Fibroblast of skin of left quadriceps (primary cell): ENCODE measurements around the gene ERGIC3.

Experiments used
- DNase-seq, 2 experiments: peaks; one replicate each; pipeline ENCODE4 v3.0.0-alpha.2; 2013; ENCODE audit warnings: low read depth in 2 of 2

Gene ERGIC3

DNA sequence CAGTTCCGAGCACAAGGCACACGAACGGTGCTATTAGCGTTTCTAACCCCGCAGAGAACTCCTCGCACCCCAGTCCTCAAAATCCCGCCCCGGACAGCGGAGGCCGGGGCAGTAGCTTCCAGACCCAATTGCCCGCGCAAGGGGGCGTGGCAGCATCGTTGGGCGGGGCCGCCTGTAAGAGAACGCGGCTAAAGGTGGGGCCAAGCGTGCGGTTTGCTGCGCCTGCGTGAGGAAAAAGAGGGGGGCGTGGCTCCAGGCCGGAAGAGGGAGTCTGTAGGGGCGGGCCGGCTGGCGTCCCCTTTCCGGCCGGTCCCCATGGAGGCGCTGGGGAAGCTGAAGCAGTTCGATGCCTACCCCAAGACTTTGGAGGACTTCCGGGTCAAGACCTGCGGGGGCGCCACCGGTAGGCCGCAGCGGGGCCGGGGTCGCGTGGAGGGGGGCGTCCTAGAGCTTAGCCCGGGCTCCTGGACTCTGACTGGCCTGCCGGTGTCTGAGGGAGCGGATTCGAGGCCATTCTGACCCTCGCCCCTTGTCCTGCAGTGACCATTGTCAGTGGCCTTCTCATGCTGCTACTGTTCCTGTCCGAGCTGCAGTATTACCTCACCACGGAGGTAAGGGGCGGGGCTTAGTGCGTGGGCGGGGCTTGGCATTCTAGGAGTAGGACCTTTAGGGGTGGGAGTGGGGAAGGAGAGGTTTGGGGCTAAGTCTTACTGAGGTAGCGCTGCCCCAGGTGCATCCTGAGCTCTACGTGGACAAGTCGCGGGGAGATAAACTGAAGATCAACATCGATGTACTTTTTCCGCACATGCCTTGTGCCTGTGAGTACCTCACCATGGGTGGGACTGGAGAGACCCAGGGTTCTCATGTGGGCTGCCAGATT lies at the start of gene ERGIC3:
TSS of gene ERGIC3 (plus strand) at position 296 of the 880 bp plus-strand sequence. CDS start at position 316, 20 bp downstream.
- DNase-seq = peak; percentile 87 to 90

- DNase-seq = no peak
Measured at GRCh38 chr20:35492352-35492751, 49.5 kb upstream of the ERGIC3 start.

DNA sequence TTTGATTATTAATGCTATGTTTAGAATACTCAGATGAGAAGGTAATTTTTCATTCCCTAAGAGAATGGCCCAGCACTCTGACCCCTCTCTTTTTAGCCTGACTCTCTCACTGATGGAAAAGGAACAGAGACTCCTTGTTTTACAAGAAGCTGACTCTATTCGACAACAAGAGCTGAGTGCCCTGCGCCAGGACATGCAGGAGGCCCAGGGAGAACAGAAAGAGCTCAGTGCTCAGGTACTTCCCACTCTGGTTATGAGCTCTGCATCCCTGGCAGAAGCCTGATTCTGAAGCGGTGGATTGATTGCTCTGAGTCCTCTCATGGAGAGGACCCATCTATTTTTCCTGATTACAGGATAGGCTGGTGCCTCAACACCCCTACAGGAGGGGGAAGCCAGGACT lies 45.4 kb upstream of the ERGIC3 start:
- DNase-seq = no peak

DNA sequence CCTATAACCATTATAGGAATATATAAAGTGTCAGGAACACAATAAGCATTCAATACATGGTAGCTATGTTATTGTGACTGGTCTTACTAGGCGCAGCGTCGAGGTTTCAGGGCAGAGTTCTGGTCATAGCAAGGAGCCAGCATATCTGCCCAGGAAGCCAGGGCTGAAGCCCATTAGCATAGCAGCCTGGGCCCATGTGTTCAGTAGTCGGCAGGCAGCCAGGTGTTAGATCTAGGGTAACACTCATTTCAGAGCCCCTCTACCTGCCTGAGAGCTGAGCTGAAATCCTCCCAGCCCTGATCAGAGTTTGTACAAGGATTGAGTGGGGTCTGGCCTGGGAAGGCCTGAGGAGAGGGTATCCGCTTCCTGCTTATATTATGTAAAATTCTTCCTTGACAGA lies 44.6 kb upstream of the ERGIC3 start:
- no peak for DNase-seq

DNA sequence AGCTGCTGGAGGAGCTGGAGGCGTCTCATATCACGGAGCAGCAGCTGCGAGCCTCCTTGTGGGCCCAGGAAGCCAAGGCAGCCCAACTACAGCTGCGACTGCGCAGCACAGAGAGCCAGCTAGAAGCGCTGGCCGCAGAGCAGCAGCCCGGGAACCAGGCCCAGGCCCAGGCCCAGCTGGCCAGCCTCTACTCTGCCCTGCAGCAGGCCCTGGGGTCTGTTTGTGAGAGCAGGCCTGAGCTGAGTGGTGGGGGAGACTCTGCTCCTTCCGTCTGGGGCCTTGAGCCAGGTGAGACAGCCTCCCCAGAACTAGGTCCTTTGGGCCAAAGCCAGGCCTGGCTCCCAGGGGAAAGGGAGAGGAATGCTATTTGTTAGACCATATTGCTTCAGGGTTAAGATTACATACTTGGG lies 44.1 kb upstream of the ERGIC3 start:
- no peak for DNase-seq

- DNase-seq = no peak
Measured at GRCh38 chr20:35499271-35499670, 42.6 kb upstream of the ERGIC3 start.

DNA sequence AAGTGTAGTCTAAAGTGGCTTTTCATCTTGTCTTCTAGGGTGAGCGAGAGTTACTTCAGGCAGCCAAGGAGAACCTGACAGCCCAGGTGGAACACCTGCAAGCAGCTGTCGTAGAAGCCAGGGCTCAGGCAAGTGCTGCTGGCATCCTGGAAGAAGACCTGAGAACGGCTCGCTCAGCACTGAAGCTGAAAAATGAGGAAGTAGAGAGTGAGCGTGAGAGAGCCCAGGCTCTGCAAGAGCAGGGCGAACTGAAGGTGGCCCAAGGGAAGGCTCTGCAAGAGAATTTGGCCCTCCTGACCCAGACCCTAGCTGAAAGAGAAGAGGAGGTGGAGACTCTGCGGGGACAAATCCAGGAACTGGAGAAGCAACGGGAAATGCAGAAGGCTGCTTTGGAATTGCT lies 39.5 kb upstream of the ERGIC3 start:
- no peak for DNase-seq

GRCh38 chr20:35503281-35503680 lies 38.6 kb upstream of the ERGIC3 start:
- no peak for DNase-seq

GRCh38 chr20:35503841-35504561 lies 37.9 kb upstream of the ERGIC3 start:
- DNase-seq = no peak

DNA sequence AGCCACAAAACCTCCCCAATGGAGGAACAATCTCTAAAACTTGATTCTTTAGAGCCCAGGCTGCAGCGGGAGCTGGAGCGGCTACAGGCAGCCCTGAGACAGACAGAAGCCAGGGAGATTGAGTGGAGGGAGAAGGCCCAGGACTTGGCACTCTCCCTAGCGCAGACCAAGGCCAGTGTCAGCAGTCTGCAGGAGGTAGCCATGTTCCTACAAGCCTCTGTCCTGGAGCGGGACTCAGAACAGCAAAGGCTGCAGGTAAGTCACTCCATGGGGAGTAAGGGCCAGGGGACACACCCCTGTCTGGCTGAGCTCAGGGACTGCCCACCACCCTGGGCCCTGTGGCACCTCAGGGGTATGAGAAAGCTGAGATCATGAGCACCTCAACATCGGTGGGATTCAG lies 37.1 kb upstream of the ERGIC3 start:
- DNase-seq = no peak

GRCh38 chr20:35506179-35506578 lies 35.7 kb upstream of the ERGIC3 start:
- no peak for DNase-seq

- DNase-seq = no peak
Measured at GRCh38 chr20:35506872-35507638, 34.8 kb upstream of the ERGIC3 start.

DNA sequence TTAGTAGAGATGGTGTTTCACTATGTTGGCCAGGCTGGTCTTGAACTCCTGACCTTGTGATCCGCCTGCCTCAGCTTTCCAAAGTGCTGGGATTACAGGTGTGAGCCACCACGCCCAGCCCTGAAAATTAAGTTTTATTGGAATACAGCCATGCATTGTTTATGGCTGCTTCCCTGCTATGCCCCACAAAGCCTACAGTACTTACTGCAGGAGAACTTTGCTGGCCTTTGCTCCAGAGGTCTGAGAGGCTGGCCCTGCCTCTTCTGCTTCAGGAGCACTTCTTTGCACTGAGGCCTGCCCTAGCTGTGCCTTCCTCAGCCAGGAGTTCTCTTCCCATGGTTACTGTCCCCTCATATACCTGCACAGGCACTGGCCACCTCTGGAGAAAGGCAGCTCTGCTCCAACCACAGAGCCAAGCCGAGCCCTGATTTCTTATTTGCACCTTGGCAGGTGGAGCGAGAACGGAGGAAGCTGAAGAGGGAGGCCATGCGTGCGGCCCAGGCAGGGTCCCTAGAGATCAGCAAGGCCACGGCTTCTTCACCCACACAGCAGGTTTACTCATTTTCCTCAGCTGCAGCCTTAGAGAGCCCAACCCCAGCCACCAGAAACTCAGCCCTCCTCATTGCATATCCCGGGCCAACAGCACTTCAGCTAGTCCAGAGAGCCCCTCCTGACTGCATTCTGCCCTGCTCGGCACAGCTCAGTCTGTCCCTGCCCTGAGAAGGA lies 33.2 kb upstream of the ERGIC3 start:
- no peak for DNase-seq

DNA sequence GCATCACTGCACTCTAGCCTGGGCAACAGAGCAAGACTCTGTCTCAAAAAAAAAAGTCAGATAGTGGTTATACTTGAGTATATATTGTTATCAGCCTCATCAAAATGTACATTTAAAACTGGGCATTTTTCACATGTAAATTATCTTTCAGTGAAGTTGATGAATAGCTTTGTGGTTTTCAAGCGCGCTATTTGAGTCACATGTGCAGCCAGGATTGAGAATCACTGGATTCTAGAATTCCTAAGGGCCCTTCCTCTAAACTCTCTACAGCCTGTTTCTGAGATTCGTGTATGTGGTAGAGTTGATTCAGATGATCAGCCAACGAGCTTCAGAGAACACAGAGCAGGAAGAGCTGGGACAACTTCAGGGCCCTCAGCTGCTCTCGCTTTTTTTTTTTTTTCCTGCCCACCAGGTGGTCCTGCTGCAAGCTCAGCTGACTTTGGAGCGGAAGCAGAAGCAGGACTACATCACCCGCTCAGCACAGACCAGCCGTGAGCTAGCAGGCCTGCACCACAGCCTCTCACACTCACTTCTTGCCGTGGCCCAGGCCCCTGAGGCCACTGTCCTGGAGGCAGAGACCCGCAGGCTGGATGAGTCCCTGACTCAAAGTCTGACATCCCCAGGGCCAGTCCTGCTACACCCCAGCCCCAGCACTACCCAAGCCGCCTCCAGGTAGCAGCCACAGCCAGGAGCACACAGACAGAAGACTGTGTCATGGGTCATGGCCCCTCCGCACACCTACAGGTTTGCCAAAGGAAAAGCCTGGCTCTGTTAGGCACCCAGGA lies 30.7 kb upstream of the ERGIC3 start:
- peak; percentile 9 to 10 for DNase-seq

DNA sequence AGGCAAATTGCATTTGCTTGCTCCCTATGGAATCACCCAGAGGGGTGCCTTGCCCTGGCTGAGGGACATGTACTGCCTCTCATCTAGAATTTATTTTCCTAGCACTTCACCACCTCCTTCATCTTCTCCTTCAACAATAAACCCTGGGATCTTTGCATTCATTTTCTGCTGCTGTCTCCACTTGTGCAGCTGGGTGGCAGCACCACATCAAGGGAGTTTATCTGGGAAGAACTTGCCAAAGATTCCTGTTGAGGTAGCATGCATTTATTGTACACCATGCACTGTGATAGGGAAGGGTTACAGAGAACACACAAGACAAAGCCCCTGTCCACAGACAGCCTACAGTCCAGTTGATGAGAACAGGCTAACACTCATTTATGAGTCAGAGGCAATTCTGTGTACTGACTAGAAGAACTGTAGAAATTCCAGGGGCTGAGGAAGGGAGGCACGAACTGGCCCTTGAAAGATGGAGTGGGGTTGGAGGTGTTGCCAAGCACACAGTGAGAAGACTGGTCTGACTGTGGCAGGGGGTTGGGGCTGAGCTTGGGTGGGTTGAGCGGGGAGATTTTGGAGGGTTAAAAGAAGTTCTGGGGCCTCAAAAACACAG lies 30.0 kb upstream of the ERGIC3 start:
- DNase-seq = peak; percentile 11 to 15

DNA sequence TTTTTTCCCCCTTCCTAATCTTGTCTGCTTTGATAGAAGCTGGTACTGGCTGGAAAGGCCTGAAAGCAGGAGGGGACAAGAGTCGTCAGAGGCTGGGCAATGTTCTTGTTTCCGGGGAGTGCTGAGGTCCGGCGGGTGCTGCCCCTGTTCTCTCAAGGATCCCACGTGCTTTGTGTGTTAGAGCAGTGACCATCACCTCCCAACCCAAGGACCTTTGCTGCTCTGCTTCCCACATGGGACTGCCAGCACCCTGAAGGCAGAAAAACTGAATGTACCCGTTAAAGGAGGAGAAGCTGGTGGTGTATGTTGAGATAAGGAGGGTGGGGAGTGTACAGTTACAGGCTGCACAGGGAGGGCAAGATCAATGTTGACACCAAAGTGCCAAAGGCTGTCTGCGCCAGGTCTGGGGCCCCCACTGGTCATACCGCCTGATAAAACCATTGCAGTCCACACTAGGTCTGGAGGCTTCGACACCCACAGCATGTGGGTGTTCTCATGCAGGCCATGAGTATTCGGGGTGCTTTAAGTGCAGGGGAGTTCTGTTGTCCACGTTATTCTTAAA lies 27.4 kb upstream of the ERGIC3 start:
- DNase-seq = no peak

GRCh38 chr20:35515341-35515740 lies 26.5 kb upstream of the ERGIC3 start:
- DNase-seq = no peak

DNA sequence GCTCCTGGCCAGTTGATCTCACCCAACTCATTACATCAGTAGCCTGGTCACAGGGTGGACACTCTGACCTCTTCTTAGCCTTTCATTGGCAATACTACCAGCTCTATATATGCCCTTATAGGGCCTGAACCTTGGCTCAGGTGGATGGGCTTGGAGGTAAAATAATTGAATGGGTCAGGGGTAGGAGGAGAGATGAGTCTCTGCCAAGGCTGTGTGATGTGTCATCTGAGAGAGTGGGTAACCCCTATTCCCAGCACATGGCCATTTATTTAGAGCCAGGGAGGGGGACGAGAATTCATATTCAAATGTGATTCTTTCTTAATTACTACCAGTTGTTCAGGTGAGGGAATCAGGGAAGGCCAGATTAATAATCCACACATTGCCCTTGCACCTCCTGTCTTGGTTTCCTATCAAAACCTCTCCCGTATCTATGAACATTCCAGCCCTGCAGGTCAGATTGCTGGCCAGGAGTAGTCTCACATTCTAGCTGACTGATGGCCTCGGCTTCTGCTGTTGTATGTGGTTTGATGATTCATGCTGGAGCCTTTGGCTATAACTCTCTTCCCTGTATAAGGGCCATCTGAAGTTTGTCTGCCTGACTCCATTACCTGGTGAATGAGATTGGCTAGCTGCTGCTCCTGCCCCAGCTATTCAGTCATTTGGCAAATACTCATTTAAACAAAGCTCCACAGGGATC lies 25.8 kb upstream of the ERGIC3 start:
- peak; percentile 36 to 45 for DNase-seq

- no peak for DNase-seq
Measured at GRCh38 chr20:35517125-35517524, 24.8 kb upstream of the ERGIC3 start.
